Measurements from ENCODE around the gene DEFB132. TPM values are rescaled to one million over a fixed set of nuclear protein-coding genes. Genes with fewer than 3 reads are reported as not detected.
A peak's percentile ranks its signal among the peaks of the same experiment; 100 is the strongest.
"Not testable (repeated sequence)": the region's sequence is repeated elsewhere in the genome, so short reads cannot be mapped to it uniquely, and the experiment has no call there.

Gene DEFB132
- total and polyA plus RNA-seq, 4 experiments from 2014 or later: not detected

GRCh38 chr20:221258-221830 is 36.2 kb upstream of the DEFB132 start:
- H3K4me3 ChIP-seq (ENCODE audit: low read length in 2 of 2): no peak overlapping the region
- H3K4me1 ChIP-seq (ENCODE audit: insufficient read depth, low read length): no peaks in the 10 kb centered on the region
- H3K9me3 ChIP-seq (ENCODE audit: control insufficient read depth in 1 of 2, low read length in 2 of 2): no peaks in the 10 kb centered on the region
- Mint-ChIP-seq H3K36me3 (no peaks in the 10 kb centered on the region), H3K4me3 (no peak overlapping the region), H3K4me1 (no peaks in the 10 kb centered on the region), H3K9me3 (peaks cover 0 to 5% (median 0%) of the 10 kb centered on the region in 8 donors), H3K27ac (no peak overlapping the region), H3K27me3 (peaks cover 23 to 35% of the 10 kb centered on the region in 2 donors)
- ChIA-PET CTCF (ENCODE audit: partially characterized antibody) (no interaction called here), POLR2A (ENCODE audit: partially characterized antibody) (no interaction called here)
- DNase-seq: no peak
- intact Hi-C loops (cut with micrococcal nuclease): no loop called here
- no peak overlapping the region for H3K27ac ChIP-seq (ENCODE audit: low read depth, low read length)
- peaks cover 3% of the 10 kb centered on the region for H3K27me3 ChIP-seq (ENCODE audit: insufficient read depth, low read length)
- no peaks in the 10 kb centered on the region for H3K36me3 ChIP-seq (ENCODE audit: insufficient read depth, low read length)

GRCh38 chr20:225879-226278 is 31.6 kb upstream of the DEFB132 start:
- H3K4me3 Mint-ChIP-seq; H3K27ac ChIP-seq (ENCODE audit: low read depth, low read length); H3K4me3 ChIP-seq (ENCODE audit: low read length in 2 of 2); H3K9me3 ChIP-seq (ENCODE audit: control insufficient read depth in 1 of 2, low read length in 2 of 2); POLR2A ChIA-PET (ENCODE audit: partially characterized antibody); H3K4me1 ChIP-seq (ENCODE audit: insufficient read depth, low read length); H3K36me3 ChIP-seq (ENCODE audit: insufficient read depth, low read length); H3K27me3 ChIP-seq (ENCODE audit: insufficient read depth, low read length); H3K27ac Mint-ChIP-seq; DNase-seq; H3K9me3 Mint-ChIP-seq; H3K27me3 Mint-ChIP-seq; intact Hi-C loops (cut with micrococcal nuclease); H3K36me3 Mint-ChIP-seq: not testable (repeated sequence)
- peaks cover 4 to 18% (median 13%) of the 10 kb centered on the region in 4 donors for H3K4me1 Mint-ChIP-seq
- CTCF ChIA-PET (ENCODE audit: partially characterized antibody): interaction anchor here (0.9 to 1.0 kb wide), 2 partner anchors 12 to 33 kb away, joined by 3 read pairs; no protein-coding TSS in a partner anchor

DNA sequence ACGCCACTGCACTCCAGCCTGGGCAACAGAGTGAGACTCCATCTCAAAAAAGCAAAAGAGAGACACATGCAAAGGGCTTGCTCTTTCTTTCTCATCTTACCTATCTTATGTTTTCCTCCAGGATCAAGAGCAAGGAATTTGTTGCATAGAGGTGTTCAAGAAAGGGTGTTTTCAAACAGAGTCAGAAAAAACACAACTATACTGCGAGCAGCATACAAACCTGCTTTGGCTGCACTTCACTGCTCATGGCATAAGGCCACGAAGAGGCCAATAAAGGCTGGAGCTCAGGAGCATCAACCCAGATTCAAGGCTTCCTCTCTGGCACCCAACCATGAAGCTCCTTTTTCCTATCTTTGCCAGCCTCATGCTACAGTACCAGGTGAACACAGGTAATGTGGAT is 30.6 kb upstream of the DEFB132 start, which contains the start of gene DEFB129:
TSS of gene DEFB129 (plus strand) at position 301 of the 400 bp plus-strand sequence. CDS start at position 332, 31 bp downstream.
- Mint-ChIP-seq H3K9me3 (peaks cover 0 to 5% (median 0%) of the 10 kb centered on the region in 8 donors), H3K27ac (peak within 1 kb of the TSS in 6 of 7 donors; percentile 14 to 70 (median 44)), H3K4me1 (peaks cover 4 to 18% (median 13%) of the 10 kb centered on the region in 4 donors), H3K36me3 (no peaks in the 10 kb centered on the region), H3K27me3 (peaks cover 6 to 8% of the 10 kb centered on the region in 2 donors), H3K4me3 (no peak within 1 kb of the TSS)
- POLR2A ChIA-PET (ENCODE audit: partially characterized antibody): interaction anchor here (1.1 to 1.3 kb wide), 2 partner anchors 10 to 70 kb away, joined by 3 to 5 read pairs; partner anchors contain the start of gene ZCCHC3
- no peak within 1 kb of the TSS for H3K4me3 ChIP-seq (ENCODE audit: low read length in 2 of 2)
- no peaks in the 10 kb centered on the region for H3K36me3 ChIP-seq (ENCODE audit: insufficient read depth, low read length)
- no peaks in the 10 kb centered on the region for H3K27me3 ChIP-seq (ENCODE audit: insufficient read depth, low read length)
- no peak for DNase-seq
- CTCF ChIA-PET (ENCODE audit: partially characterized antibody): interaction anchor here (1.1 to 1.3 kb wide), 2 partner anchors 11 to 39 kb away, joined by 3 to 4 read pairs; no protein-coding TSS in a partner anchor
- peaks cover 10% of the 10 kb centered on the region for H3K4me1 ChIP-seq (ENCODE audit: insufficient read depth, low read length)
- H3K27ac ChIP-seq (ENCODE audit: low read depth, low read length): no peak within 1 kb of the TSS
- intact Hi-C loops (cut with micrococcal nuclease): no loop called here
- no peaks in the 10 kb centered on the region for H3K9me3 ChIP-seq (ENCODE audit: control insufficient read depth in 1 of 2, low read length in 2 of 2)

GRCh38 chr20:227439-228105 is 30.0 kb upstream of the DEFB132 start:
- CTCF ChIA-PET (ENCODE audit: partially characterized antibody): interaction anchor here (1.1 to 1.3 kb wide), 2 partner anchors 11 to 39 kb away, joined by 3 to 4 read pairs; no protein-coding TSS in a partner anchor
- no peak overlapping the region for H3K4me3 Mint-ChIP-seq
- H3K9me3 Mint-ChIP-seq: peaks cover 0 to 5% (median 0%) of the 10 kb centered on the region in 8 donors

GRCh38 chr20:235891-236290 is 21.6 kb upstream of the DEFB132 start:
- H3K4me1 ChIP-seq (ENCODE audit: insufficient read depth, low read length): peaks cover 20% of the 10 kb centered on the region
- no peaks in the 10 kb centered on the region for H3K27me3 ChIP-seq (ENCODE audit: insufficient read depth, low read length)
- peak overlapping the region in 2 of 7 donors; percentile 1 to 59 for H3K27ac Mint-ChIP-seq
- no peaks in the 10 kb centered on the region for H3K9me3 Mint-ChIP-seq
- H3K36me3 Mint-ChIP-seq: no peaks in the 10 kb centered on the region
- H3K36me3 ChIP-seq (ENCODE audit: insufficient read depth, low read length): no peaks in the 10 kb centered on the region
- ChIA-PET POLR2A (ENCODE audit: partially characterized antibody) (no interaction called here), CTCF (ENCODE audit: partially characterized antibody) (no interaction called here)
- H3K27me3 Mint-ChIP-seq: no peaks in the 10 kb centered on the region
- no peak overlapping the region for H3K4me3 Mint-ChIP-seq
- no peaks in the 10 kb centered on the region for H3K9me3 ChIP-seq (ENCODE audit: control insufficient read depth in 1 of 2, low read length in 2 of 2)
- DNase-seq: no peak
- no peak overlapping the region for H3K27ac ChIP-seq (ENCODE audit: low read depth, low read length)
- H3K4me3 ChIP-seq (ENCODE audit: low read length in 2 of 2): no peak overlapping the region
- intact Hi-C loops (cut with micrococcal nuclease): no loop called here
- peaks cover 9 to 26% (median 16%) of the 10 kb centered on the region in 4 donors for H3K4me1 Mint-ChIP-seq

More at GRCh38 chr20:227439-228105, 30.0 kb upstream of the DEFB132 start:
- H3K4me1 Mint-ChIP-seq: peaks cover 4 to 18% (median 13%) of the 10 kb centered on the region in 4 donors
- Histone ChIP-seq H3K27me3 (ENCODE audit: insufficient read depth, low read length) (no peaks in the 10 kb centered on the region), H3K9me3 (ENCODE audit: control insufficient read depth in 1 of 2, low read length in 2 of 2) (no peaks in the 10 kb centered on the region), H3K4me3 (ENCODE audit: low read length in 2 of 2) (no peak overlapping the region), H3K27ac (ENCODE audit: low read depth, low read length) (no peak overlapping the region), H3K36me3 (ENCODE audit: insufficient read depth, low read length) (no peaks in the 10 kb centered on the region), H3K4me1 (ENCODE audit: insufficient read depth, low read length) (peaks cover 10% of the 10 kb centered on the region)
- POLR2A ChIA-PET (ENCODE audit: partially characterized antibody): interaction anchor here (0.9 to 1.3 kb wide), 3 partner anchors 10 to 98 kb away, joined by 3 to 5 read pairs (median 4); partner anchors contain the start of genes SOX12 and ZCCHC3
- H3K27ac Mint-ChIP-seq: peak overlapping the region in 6 of 7 donors; percentile 14 to 70 (median 44)
- intact Hi-C loops (cut with micrococcal nuclease): no loop called here
- H3K27me3 Mint-ChIP-seq: peaks cover 6 to 8% of the 10 kb centered on the region in 2 donors
- peak in 1 of 5 donors; percentile 10 for DNase-seq
- no peaks in the 10 kb centered on the region for H3K36me3 Mint-ChIP-seq

GRCh38 chr20:237489-237888 is 20.0 kb upstream of the DEFB132 start:
- peak overlapping the region in 6 of 7 donors; percentile 36 to 84 (median 76) for H3K27ac Mint-ChIP-seq
- peak overlapping the region; percentile 68 to 82 (median 74) for H3K4me3 Mint-ChIP-seq
- intact Hi-C loops (cut with micrococcal nuclease): no loop called here
- Histone ChIP-seq H3K9me3 (ENCODE audit: control insufficient read depth in 1 of 2, low read length in 2 of 2) (no peaks in the 10 kb centered on the region), H3K4me3 (ENCODE audit: low read length in 2 of 2) (peak overlapping the region in 1 of 2 donors; percentile 19), H3K27ac (ENCODE audit: low read depth, low read length) (no peak overlapping the region), H3K36me3 (ENCODE audit: insufficient read depth, low read length) (no peaks in the 10 kb centered on the region), H3K4me1 (ENCODE audit: insufficient read depth, low read length) (peaks cover 20% of the 10 kb centered on the region), H3K27me3 (ENCODE audit: insufficient read depth, low read length) (no peaks in the 10 kb centered on the region)
- H3K27me3 Mint-ChIP-seq: peaks cover 0 to 3% of the 10 kb centered on the region in 2 donors
- no peak for DNase-seq
- H3K4me1 Mint-ChIP-seq: peaks cover 9 to 26% (median 16%) of the 10 kb centered on the region in 4 donors
- ChIA-PET POLR2A (ENCODE audit: partially characterized antibody) (interaction anchor here (1.0 kb wide), 1 partner anchor 10 kb away, joined by 5 read pairs; no protein-coding TSS in a partner anchor), CTCF (ENCODE audit: partially characterized antibody) (interaction anchor here (1.0 to 1.2 kb wide), 3 partner anchors 11 to 93 kb away, joined by 3 to 6 read pairs (median 4); no protein-coding TSS in a partner anchor)
- H3K36me3 Mint-ChIP-seq: no peaks in the 10 kb centered on the region
- no peaks in the 10 kb centered on the region for H3K9me3 Mint-ChIP-seq

GRCh38 chr20:237929-238328 is 19.6 kb upstream of the DEFB132 start:
- CTCF ChIA-PET (ENCODE audit: partially characterized antibody): interaction anchor here (1.0 to 1.2 kb wide), 3 partner anchors 12 to 93 kb away, joined by 3 to 6 read pairs (median 4); no protein-coding TSS in a partner anchor
- Mint-ChIP-seq H3K4me3 (peak overlapping the region; percentile 68 to 82 (median 74)), H3K36me3 (no peaks in the 10 kb centered on the region), H3K27me3 (peaks cover 0 to 3% of the 10 kb centered on the region in 2 donors), H3K27ac (peak overlapping the region in 5 of 7 donors; percentile 36 to 84 (median 77)), H3K4me1 (peaks cover 9 to 26% (median 16%) of the 10 kb centered on the region in 4 donors), H3K9me3 (no peaks in the 10 kb centered on the region)
- no peak for DNase-seq
- H3K27ac ChIP-seq (ENCODE audit: low read depth, low read length): no peak overlapping the region
- no peaks in the 10 kb centered on the region for H3K27me3 ChIP-seq (ENCODE audit: insufficient read depth, low read length)
- H3K4me1 ChIP-seq (ENCODE audit: insufficient read depth, low read length): peaks cover 20% of the 10 kb centered on the region
- H3K9me3 ChIP-seq (ENCODE audit: control insufficient read depth in 1 of 2, low read length in 2 of 2): no peaks in the 10 kb centered on the region
- no peaks in the 10 kb centered on the region for H3K36me3 ChIP-seq (ENCODE audit: insufficient read depth, low read length)
- H3K4me3 ChIP-seq (ENCODE audit: low read length in 2 of 2): peak overlapping the region in 1 of 2 donors; percentile 19
- intact Hi-C loops (cut with micrococcal nuclease): no loop called here
- POLR2A ChIA-PET (ENCODE audit: partially characterized antibody): no interaction called here

Data from CD4-positive, alpha-beta memory T cell (primary cell).